ENCODE results near the gene SIRT4.

DNA sequence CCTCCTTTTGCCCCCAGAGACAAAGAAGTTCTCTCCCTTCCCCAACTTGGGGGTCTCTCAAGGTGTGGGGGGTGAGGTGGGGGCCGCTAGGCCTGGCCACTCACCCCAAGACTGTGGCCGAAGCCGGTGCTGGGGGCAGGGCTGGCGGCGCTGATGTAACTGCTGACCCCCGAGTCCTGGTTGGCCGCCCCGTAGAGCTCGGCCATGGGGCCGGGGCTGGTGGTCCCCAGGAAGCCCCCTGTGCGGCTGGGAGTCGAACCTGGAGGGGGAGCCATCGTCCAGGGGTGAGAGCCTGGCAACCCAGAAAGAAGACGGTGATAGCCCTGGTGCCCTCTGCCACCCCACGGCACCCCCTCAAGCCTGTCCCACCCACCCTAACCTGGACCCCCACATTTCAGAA is 43.9 kb downstream of the SIRT4 start:
- TF ChIP-seq ZNF891 (CRISPR knock-in tag; IDR thresholded peaks at IDR 0.05) (no peak), ARNT (IDR thresholded peaks at IDR 0.05) (no peak), YY1 (IDR thresholded peaks at IDR 0.05; ENCODE audit: insufficient read depth, insufficient replicate concordance, low read depth, low read length) (no peak)
- TF ChIP-seq, protein P1, sequence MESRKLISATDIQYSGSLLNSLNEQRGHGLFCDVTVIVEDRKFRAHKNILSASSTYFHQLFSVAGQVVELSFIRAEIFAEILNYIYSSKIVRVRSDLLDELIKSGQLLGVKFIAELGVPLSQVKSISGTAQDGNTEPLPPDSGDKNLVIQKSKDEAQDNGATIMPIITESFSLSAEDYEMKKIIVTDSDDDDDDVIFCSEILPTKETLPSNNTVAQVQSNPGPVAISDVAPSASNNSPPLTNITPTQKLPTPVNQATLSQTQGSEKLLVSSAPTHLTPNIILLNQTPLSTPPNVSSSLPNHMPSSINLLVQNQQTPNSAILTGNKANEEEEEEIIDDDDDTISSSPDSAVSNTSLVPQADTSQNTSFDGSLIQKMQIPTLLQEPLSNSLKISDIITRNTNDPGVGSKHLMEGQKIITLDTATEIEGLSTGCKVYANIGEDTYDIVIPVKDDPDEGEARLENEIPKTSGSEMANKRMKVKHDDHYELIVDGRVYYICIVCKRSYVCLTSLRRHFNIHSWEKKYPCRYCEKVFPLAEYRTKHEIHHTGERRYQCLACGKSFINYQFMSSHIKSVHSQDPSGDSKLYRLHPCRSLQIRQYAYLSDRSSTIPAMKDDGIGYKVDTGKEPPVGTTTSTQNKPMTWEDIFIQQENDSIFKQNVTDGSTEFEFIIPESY (CRISPR knock-in tag; IDR thresholded peaks at IDR 0.05), result no peak
- TF ChIP-seq, protein P2, sequence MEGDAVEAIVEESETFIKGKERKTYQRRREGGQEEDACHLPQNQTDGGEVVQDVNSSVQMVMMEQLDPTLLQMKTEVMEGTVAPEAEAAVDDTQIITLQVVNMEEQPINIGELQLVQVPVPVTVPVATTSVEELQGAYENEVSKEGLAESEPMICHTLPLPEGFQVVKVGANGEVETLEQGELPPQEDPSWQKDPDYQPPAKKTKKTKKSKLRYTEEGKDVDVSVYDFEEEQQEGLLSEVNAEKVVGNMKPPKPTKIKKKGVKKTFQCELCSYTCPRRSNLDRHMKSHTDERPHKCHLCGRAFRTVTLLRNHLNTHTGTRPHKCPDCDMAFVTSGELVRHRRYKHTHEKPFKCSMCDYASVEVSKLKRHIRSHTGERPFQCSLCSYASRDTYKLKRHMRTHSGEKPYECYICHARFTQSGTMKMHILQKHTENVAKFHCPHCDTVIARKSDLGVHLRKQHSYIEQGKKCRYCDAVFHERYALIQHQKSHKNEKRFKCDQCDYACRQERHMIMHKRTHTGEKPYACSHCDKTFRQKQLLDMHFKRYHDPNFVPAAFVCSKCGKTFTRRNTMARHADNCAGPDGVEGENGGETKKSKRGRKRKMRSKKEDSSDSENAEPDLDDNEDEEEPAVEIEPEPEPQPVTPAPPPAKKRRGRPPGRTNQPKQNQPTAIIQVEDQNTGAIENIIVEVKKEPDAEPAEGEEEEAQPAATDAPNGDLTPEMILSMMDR (CRISPR knock-in tag; IDR thresholded peaks at IDR 0.05), result no peak

Data from HepG2 (cell line).